GM12878 (cell line): Measurements from ENCODE around the gene DNAJC5.

ENCODE experiments used
- CEBPZ ChIP-seq: fragments of 150-350 bp; IDR thresholded peaks from 2 replicates; pipeline ENCODE4 v1.6.1; 2016; ENCODE audit warnings: low read depth, low read length
- NFYB ChIP-seq: IDR thresholded peaks from 2 replicates; pipeline ENCODE4 v1.6.1; 2011; ENCODE audit warnings: low read depth, mild to moderate bottlenecking, low read length, improper control_type of control experiment, moderate library complexity; ENCODE audit not compliant: insufficient read depth
- NRF1 ChIP-seq: conservative IDR thresholded peaks from 2 replicates; pipeline ENCODE4 v1.6.1; 2011; ENCODE audit warnings: mild to moderate bottlenecking, low read depth, low read length, improper control_type of control experiment
- RBBP5 ChIP-seq: fragments of 200-600 bp; sonication (generic); conservative IDR thresholded peaks from 2 replicates; pipeline ENCODE4 v1.6.1; 2016
- TARDBP ChIP-seq: IDR thresholded peaks from 2 replicates; pipeline ENCODE4 v1.6.1; 2016; ENCODE audit warnings: borderline replicate concordance
- TCF12 ChIP-seq: IDR thresholded peaks from 2 replicates; pipeline ENCODE4 v1.6.1; 2011; ENCODE audit warnings: low read depth, mild to moderate bottlenecking, low read length
- TF ChIP-seq, protein P1 (sequence below), 3 experiments: IDR thresholded peaks in 2 of 3; conservative IDR thresholded peaks in 1 of 3; 2 replicates each; pipeline ENCODE4 v1.5.1; 2011; ENCODE audit warnings: low read depth in 3 of 3, low read length in 3 of 3, mild to moderate bottlenecking in 3 of 3, control low read depth in 2 of 3, moderate library complexity in 2 of 3, inconsistent platforms in 1 of 3, mixed read lengths in 1 of 3; ENCODE audit not compliant: control insufficient read depth in 2 of 3, insufficient read depth in 1 of 3; ENCODE audit errors: extremely low read depth in 1 of 3

DNA sequence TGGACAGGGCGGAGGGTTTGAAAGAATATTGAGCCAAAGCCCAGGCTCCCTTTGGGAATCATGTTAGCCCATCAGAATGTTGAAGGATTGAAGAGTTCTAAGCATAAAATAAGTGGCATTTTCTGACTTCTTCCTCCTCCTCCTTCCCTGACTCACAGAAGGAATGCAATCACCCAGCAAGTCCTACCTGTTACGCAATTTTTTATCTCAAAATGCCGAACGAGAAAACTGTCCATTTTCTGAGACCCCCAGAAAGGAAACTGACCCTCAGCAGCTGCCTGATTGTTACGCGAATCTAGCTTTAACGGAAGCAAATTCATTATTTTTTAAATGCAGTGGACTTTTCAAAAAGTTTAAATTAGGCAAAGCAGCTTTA, 4.7 kb upstream of the DNAJC5 start:
- TF ChIP-seq, protein P1, sequence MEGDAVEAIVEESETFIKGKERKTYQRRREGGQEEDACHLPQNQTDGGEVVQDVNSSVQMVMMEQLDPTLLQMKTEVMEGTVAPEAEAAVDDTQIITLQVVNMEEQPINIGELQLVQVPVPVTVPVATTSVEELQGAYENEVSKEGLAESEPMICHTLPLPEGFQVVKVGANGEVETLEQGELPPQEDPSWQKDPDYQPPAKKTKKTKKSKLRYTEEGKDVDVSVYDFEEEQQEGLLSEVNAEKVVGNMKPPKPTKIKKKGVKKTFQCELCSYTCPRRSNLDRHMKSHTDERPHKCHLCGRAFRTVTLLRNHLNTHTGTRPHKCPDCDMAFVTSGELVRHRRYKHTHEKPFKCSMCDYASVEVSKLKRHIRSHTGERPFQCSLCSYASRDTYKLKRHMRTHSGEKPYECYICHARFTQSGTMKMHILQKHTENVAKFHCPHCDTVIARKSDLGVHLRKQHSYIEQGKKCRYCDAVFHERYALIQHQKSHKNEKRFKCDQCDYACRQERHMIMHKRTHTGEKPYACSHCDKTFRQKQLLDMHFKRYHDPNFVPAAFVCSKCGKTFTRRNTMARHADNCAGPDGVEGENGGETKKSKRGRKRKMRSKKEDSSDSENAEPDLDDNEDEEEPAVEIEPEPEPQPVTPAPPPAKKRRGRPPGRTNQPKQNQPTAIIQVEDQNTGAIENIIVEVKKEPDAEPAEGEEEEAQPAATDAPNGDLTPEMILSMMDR (IDR thresholded peaks at IDR 0.05 in 2 of 3, conservative IDR thresholded peaks at IDR 0.05 in 1 of 3; ENCODE audit: control insufficient read depth in 2 of 3, extremely low read depth in 1 of 3, insufficient read depth in 1 of 3, low read depth in 3 of 3, low read length in 3 of 3): no peak
- no peak for TF ChIP-seq NFYB
- TF ChIP-seq RBBP5: no peak
- TF ChIP-seq TARDBP: no peak
- TF ChIP-seq TCF12: no peak
- TF ChIP-seq NRF1: no peak
- TF ChIP-seq CEBPZ: no peak
